Measurements from ENCODE around the gene SOAT2. TPM values are rescaled to one million over a fixed set of nuclear protein-coding genes. Genes with fewer than 3 reads are reported as not detected.

The SOAT2 gene
- not detected in 2 replicates for total RNA-seq

- DNase-seq (ENCODE audit: low read depth) (no peak), FAIRE-seq (peak; percentile 28)
- no peak within 1 kb of the TSS for H3K4me3 ChIP-seq (ENCODE audit: low read depth, low read length)
- H3K27me3 ChIP-seq (ENCODE audit: control insufficient read depth, insufficient read depth, low read length): no peaks in the 10 kb centered on the region
- no peaks in the 10 kb centered on the region for H3K36me3 ChIP-seq (ENCODE audit: control insufficient read depth, insufficient read depth, low read length)
- no peak for TF ChIP-seq CTCF (IDR thresholded peaks at IDR 0.05; ENCODE audit: insufficient read depth, low read length, severe bottlenecking)
Measured at GRCh38 chr12:53102883-53103807, at the start of gene SOAT2. Gene SOAT2 (plus strand): TSS chr12:53103486. CDS start chr12:53103578, 92 bp downstream.

GRCh38 chr12:53054112-53054878 is 49.0 kb upstream of the SOAT2 start:
- peaks cover 11% of the 10 kb centered on the region for H3K36me3 ChIP-seq (ENCODE audit: control insufficient read depth, insufficient read depth, low read length)
- no peak for TF ChIP-seq CTCF (IDR thresholded peaks at IDR 0.05; ENCODE audit: insufficient read depth, low read length, severe bottlenecking)
- DNase-seq (ENCODE audit: low read depth) (peak; percentile 90), FAIRE-seq (no peak)
- H3K27me3 ChIP-seq (ENCODE audit: control insufficient read depth, insufficient read depth, low read length): no peaks in the 10 kb centered on the region
- peak overlapping the region; percentile 64 for H3K4me3 ChIP-seq (ENCODE audit: low read depth, low read length)

- H3K27me3 ChIP-seq (ENCODE audit: control insufficient read depth, insufficient read depth, low read length): no peaks in the 10 kb centered on the region
- no peak for FAIRE-seq
- H3K36me3 ChIP-seq (ENCODE audit: control insufficient read depth, insufficient read depth, low read length): peaks cover 11% of the 10 kb centered on the region
- no peak for TF ChIP-seq CTCF (IDR thresholded peaks at IDR 0.05; ENCODE audit: insufficient read depth, low read length, severe bottlenecking)
- no peak overlapping the region for H3K4me3 ChIP-seq (ENCODE audit: low read depth, low read length)
- DNase-seq (ENCODE audit: low read depth): no peak
Measured at GRCh38 chr12:53055471-53056266, 47.6 kb upstream of the SOAT2 start.

GRCh38 chr12:53056296-53056695 is 47.0 kb upstream of the SOAT2 start:
- no peak for DNase-seq (ENCODE audit: low read depth)
- FAIRE-seq: no peak
- Histone ChIP-seq H3K27me3 (ENCODE audit: control insufficient read depth, insufficient read depth, low read length) (no peaks in the 10 kb centered on the region), H3K36me3 (ENCODE audit: control insufficient read depth, insufficient read depth, low read length) (peaks cover 11% of the 10 kb centered on the region), H3K4me3 (ENCODE audit: low read depth, low read length) (no peak overlapping the region)
- no peak for TF ChIP-seq CTCF (IDR thresholded peaks at IDR 0.05; ENCODE audit: insufficient read depth, low read length, severe bottlenecking)

- peak; percentile 7 for FAIRE-seq
- Histone ChIP-seq H3K27me3 (ENCODE audit: control insufficient read depth, insufficient read depth, low read length) (no peaks in the 10 kb centered on the region), H3K4me3 (ENCODE audit: low read depth, low read length) (no peak overlapping the region), H3K36me3 (ENCODE audit: control insufficient read depth, insufficient read depth, low read length) (peaks cover 9% of the 10 kb centered on the region)
- no peak for DNase-seq (ENCODE audit: low read depth)
- TF ChIP-seq CTCF (IDR thresholded peaks at IDR 0.05; ENCODE audit: insufficient read depth, low read length, severe bottlenecking): no peak
Measured at GRCh38 chr12:53056901-53057300, 46.4 kb upstream of the SOAT2 start.
